ENCODE results near the gene GRAP. TPM values are rescaled to one million over a fixed set of nuclear protein-coding genes. Genes with fewer than 3 reads are reported as not detected.

GRAP gene
- total RNA-seq, 1 donor from 2014 or later, result 0.64 TPM

- DNase-seq, result no peak
- TF ChIP-seq, protein P1, sequence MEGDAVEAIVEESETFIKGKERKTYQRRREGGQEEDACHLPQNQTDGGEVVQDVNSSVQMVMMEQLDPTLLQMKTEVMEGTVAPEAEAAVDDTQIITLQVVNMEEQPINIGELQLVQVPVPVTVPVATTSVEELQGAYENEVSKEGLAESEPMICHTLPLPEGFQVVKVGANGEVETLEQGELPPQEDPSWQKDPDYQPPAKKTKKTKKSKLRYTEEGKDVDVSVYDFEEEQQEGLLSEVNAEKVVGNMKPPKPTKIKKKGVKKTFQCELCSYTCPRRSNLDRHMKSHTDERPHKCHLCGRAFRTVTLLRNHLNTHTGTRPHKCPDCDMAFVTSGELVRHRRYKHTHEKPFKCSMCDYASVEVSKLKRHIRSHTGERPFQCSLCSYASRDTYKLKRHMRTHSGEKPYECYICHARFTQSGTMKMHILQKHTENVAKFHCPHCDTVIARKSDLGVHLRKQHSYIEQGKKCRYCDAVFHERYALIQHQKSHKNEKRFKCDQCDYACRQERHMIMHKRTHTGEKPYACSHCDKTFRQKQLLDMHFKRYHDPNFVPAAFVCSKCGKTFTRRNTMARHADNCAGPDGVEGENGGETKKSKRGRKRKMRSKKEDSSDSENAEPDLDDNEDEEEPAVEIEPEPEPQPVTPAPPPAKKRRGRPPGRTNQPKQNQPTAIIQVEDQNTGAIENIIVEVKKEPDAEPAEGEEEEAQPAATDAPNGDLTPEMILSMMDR (IDR thresholded peaks at IDR 0.05; ENCODE audit: partially characterized antibody, unreplicated experiment), result no peak
- Mint-ChIP-seq H3K9me3 (ENCODE audit: unreplicated experiment) (no peaks in the 10 kb centered on the region), H3K27me3 (ENCODE audit: unreplicated experiment) (no peaks in the 10 kb centered on the region), H3K36me3 (ENCODE audit: unreplicated experiment) (no peaks in the 10 kb centered on the region), H3K27ac (ENCODE audit: unreplicated experiment) (no peak overlapping the region), H3K4me3 (ENCODE audit: unreplicated experiment) (no peak overlapping the region), H3K4me1 (ENCODE audit: low read depth, unreplicated experiment) (no peaks in the 10 kb centered on the region)
These were observed 68.1 kb downstream of the GRAP start for GRCh38 chr17:18978655-18979054.

DNA sequence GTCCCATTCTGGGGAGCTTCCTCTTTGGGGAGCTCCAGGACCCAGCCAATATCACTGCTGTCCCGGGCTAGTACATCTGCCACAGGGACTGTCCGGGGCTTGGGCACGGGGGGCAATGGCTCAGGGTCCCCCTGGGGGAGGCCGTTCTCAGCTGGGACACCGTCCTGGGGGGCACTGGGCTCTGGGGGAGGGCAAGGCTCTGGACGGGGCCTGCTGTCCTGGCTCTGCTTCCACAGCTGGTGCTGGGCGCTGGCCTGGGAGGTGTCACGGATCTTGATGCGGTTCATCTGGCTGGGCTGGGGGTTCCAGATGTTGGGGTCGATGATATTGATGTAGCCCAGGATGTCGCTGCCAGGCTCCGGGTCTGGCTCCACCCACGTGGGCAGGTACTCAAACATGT is 68.7 kb downstream of the GRAP start:
- DNase-seq, result no peak
- Mint-ChIP-seq H3K4me1 (ENCODE audit: low read depth, unreplicated experiment) (no peaks in the 10 kb centered on the region), H3K9me3 (ENCODE audit: unreplicated experiment) (no peaks in the 10 kb centered on the region), H3K36me3 (ENCODE audit: unreplicated experiment) (no peaks in the 10 kb centered on the region), H3K27ac (ENCODE audit: unreplicated experiment) (no peak overlapping the region), H3K4me3 (ENCODE audit: unreplicated experiment) (no peak overlapping the region), H3K27me3 (ENCODE audit: unreplicated experiment) (no peaks in the 10 kb centered on the region)
- TF ChIP-seq, protein P1 (IDR thresholded peaks at IDR 0.05; ENCODE audit: partially characterized antibody, unreplicated experiment), result no peak

GRCh38 chr17:18977646-18978045 is 69.1 kb downstream of the GRAP start:
- DNase-seq, result no peak
- no peak overlapping the region for H3K4me3 Mint-ChIP-seq (ENCODE audit: unreplicated experiment)
- H3K27me3 Mint-ChIP-seq (ENCODE audit: unreplicated experiment), result no peaks in the 10 kb centered on the region
- no peaks in the 10 kb centered on the region for H3K9me3 Mint-ChIP-seq (ENCODE audit: unreplicated experiment)
- H3K4me1 Mint-ChIP-seq (ENCODE audit: low read depth, unreplicated experiment), result no peaks in the 10 kb centered on the region
- no peaks in the 10 kb centered on the region for H3K36me3 Mint-ChIP-seq (ENCODE audit: unreplicated experiment)
- TF ChIP-seq, protein P1 (IDR thresholded peaks at IDR 0.05; ENCODE audit: partially characterized antibody, unreplicated experiment), result no peak
- H3K27ac Mint-ChIP-seq (ENCODE audit: unreplicated experiment), result no peak overlapping the region

DNA sequence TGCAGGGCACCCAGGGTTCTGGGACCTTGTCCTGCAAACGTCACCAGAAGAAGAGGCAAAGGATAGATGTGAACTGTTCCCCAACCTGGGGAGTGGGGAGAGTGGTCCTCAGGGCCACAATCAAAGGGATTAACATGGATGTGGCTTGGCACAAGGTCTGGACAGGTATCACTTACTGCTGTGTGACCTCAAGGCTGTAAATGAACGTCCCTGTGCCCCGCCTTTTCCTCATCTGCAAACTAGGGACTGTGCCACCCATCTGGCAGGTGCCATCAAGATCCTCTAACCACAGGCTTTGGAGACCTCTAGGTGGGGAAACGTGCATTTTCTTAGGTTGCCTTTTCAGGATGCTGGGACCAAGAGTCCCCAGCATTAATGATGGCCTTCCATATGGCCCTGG is 69.7 kb downstream of the GRAP start:
- Mint-ChIP-seq H3K27ac (ENCODE audit: unreplicated experiment) (no peak overlapping the region), H3K36me3 (ENCODE audit: unreplicated experiment) (no peaks in the 10 kb centered on the region), H3K4me1 (ENCODE audit: low read depth, unreplicated experiment) (no peaks in the 10 kb centered on the region), H3K27me3 (ENCODE audit: unreplicated experiment) (no peaks in the 10 kb centered on the region), H3K4me3 (ENCODE audit: unreplicated experiment) (no peak overlapping the region), H3K9me3 (ENCODE audit: unreplicated experiment) (no peaks in the 10 kb centered on the region)
- TF ChIP-seq, protein P1 (IDR thresholded peaks at IDR 0.05; ENCODE audit: partially characterized antibody, unreplicated experiment), result no peak
- DNase-seq, result no peak

- TF ChIP-seq, protein P1 (IDR thresholded peaks at IDR 0.05; ENCODE audit: partially characterized antibody, unreplicated experiment), result no peak
- H3K9me3 Mint-ChIP-seq (ENCODE audit: unreplicated experiment), result no peaks in the 10 kb centered on the region
- H3K27me3 Mint-ChIP-seq (ENCODE audit: unreplicated experiment), result no peaks in the 10 kb centered on the region
- H3K36me3 Mint-ChIP-seq (ENCODE audit: unreplicated experiment), result no peaks in the 10 kb centered on the region
- H3K4me1 Mint-ChIP-seq (ENCODE audit: low read depth, unreplicated experiment), result no peaks in the 10 kb centered on the region
- H3K27ac Mint-ChIP-seq (ENCODE audit: unreplicated experiment), result no peak overlapping the region
- no peak overlapping the region for H3K4me3 Mint-ChIP-seq (ENCODE audit: unreplicated experiment)
- DNase-seq, result no peak
These were observed 70.6 kb downstream of the GRAP start for GRCh38 chr17:18976201-18976600.

All from glutamatergic neuron (in vitro differentiated cells).